ENCODE measurements around the gene LGR4.

DNA sequence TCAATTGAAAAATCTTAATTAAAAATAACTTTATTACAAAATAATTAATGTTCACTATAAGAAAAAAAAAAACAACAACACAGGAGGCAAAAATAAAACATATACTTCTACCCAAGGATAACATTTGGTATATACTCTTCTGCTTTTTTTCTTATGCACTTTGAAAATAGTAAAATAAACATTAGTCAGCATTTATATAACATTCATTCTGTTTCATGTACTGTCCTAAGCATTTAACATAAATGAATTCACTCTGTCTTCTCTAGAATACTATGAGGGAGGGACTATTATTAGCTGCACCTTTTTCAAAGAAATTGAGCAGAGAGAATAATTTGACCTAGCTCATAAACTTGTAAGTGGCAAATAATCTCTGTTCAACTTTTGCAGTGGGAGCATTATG is 61.3 kb downstream of the LGR4 start:
- no peak for TF ChIP-seq POLR2A (IDR thresholded peaks at IDR 0.05; ENCODE audit: low read depth, low read length)
- TF ChIP-seq, protein P1, sequence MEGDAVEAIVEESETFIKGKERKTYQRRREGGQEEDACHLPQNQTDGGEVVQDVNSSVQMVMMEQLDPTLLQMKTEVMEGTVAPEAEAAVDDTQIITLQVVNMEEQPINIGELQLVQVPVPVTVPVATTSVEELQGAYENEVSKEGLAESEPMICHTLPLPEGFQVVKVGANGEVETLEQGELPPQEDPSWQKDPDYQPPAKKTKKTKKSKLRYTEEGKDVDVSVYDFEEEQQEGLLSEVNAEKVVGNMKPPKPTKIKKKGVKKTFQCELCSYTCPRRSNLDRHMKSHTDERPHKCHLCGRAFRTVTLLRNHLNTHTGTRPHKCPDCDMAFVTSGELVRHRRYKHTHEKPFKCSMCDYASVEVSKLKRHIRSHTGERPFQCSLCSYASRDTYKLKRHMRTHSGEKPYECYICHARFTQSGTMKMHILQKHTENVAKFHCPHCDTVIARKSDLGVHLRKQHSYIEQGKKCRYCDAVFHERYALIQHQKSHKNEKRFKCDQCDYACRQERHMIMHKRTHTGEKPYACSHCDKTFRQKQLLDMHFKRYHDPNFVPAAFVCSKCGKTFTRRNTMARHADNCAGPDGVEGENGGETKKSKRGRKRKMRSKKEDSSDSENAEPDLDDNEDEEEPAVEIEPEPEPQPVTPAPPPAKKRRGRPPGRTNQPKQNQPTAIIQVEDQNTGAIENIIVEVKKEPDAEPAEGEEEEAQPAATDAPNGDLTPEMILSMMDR (conservative IDR thresholded peaks at IDR 0.05; ENCODE audit: low read depth, low read length): no peak
- TF ChIP-seq FOS (IDR thresholded peaks at IDR 0.05; ENCODE audit: low read depth, low read length): no peak

All from IMR-90 (cell line).